ENCODE results near the gene RABGEF1. TPM values are rescaled to one million over a fixed set of nuclear protein-coding genes. Genes with fewer than 3 reads are reported as not detected.
"Not testable (repeated sequence)": the region's sequence is repeated elsewhere in the genome, so short reads cannot be mapped to it uniquely, and the experiment has no call there.

The RABGEF1 gene
- total RNA-seq, 4 donors from 2014 or later = 13.1 to 38.3 (median 25.4) TPM

DNA sequence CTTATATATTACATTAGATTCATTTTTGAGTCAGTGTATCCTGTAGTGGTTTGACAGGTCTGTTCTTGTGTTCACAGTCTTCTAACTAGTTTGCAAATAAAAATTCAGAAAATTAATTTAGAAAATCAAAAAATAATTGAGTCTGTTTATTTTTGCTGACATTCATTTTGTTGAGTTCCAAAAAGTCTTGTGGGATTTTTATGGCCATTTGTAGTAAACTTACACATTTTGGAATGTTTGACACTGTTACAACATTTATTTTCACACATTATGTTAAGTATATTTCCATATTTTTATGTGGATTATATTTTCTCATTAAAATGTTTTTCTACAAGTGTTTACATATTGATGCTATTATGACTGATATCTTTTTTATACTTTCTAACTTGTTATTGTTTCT is 16.4 kb downstream of the RABGEF1 start:
- Histone ChIP-seq H3K9me3 (no peaks in the 10 kb centered on the region), H3K36me3 (no peaks in the 10 kb centered on the region), H3K27me3 (no peaks in the 10 kb centered on the region), H3K27ac (no peak overlapping the region), H3K4me3 (no peak overlapping the region), H3K4me1 (no peaks in the 10 kb centered on the region)
- DNase-seq = no peak
- TF ChIP-seq POLR2A (IDR thresholded peaks at IDR 0.05) = no peak
- TF ChIP-seq, protein P1, sequence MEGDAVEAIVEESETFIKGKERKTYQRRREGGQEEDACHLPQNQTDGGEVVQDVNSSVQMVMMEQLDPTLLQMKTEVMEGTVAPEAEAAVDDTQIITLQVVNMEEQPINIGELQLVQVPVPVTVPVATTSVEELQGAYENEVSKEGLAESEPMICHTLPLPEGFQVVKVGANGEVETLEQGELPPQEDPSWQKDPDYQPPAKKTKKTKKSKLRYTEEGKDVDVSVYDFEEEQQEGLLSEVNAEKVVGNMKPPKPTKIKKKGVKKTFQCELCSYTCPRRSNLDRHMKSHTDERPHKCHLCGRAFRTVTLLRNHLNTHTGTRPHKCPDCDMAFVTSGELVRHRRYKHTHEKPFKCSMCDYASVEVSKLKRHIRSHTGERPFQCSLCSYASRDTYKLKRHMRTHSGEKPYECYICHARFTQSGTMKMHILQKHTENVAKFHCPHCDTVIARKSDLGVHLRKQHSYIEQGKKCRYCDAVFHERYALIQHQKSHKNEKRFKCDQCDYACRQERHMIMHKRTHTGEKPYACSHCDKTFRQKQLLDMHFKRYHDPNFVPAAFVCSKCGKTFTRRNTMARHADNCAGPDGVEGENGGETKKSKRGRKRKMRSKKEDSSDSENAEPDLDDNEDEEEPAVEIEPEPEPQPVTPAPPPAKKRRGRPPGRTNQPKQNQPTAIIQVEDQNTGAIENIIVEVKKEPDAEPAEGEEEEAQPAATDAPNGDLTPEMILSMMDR (IDR thresholded peaks at IDR 0.05) = no peak
- intact Hi-C loops (cut with DNase I; ENCODE audit: low total_unique reads) = no loop called here

DNA sequence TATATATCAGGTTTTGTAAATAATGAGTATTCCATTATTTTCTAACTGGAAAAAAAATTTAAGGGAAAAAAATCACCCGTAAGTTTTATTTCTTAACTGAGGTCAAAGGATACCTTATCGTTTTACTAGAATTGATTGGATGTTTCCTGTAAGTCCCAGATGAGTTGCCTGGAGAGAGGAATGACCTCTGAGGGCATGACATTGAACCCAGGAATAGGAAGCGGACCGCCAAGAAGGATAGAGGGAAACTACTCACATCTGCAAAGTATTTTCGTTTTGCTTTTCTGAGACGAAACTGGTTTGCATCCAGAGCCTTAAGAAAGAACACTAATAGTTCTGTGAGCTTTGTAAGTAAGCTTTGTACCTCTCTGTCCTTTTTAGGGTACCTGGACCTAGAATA is 17.4 kb downstream of the RABGEF1 start:
- H3K9me3 ChIP-seq = no peaks in the 10 kb centered on the region
- H3K4me3 ChIP-seq = no peak overlapping the region
- intact Hi-C loops (cut with DNase I; ENCODE audit: low total_unique reads) = no loop called here
- H3K36me3 ChIP-seq = no peaks in the 10 kb centered on the region
- no peaks in the 10 kb centered on the region for H3K27me3 ChIP-seq
- DNase-seq = no peak
- H3K4me1 ChIP-seq = no peaks in the 10 kb centered on the region
- H3K27ac ChIP-seq = no peak overlapping the region
- TF ChIP-seq, protein P1 (IDR thresholded peaks at IDR 0.05) = no peak
- no peak for TF ChIP-seq POLR2A (IDR thresholded peaks at IDR 0.05)

DNA sequence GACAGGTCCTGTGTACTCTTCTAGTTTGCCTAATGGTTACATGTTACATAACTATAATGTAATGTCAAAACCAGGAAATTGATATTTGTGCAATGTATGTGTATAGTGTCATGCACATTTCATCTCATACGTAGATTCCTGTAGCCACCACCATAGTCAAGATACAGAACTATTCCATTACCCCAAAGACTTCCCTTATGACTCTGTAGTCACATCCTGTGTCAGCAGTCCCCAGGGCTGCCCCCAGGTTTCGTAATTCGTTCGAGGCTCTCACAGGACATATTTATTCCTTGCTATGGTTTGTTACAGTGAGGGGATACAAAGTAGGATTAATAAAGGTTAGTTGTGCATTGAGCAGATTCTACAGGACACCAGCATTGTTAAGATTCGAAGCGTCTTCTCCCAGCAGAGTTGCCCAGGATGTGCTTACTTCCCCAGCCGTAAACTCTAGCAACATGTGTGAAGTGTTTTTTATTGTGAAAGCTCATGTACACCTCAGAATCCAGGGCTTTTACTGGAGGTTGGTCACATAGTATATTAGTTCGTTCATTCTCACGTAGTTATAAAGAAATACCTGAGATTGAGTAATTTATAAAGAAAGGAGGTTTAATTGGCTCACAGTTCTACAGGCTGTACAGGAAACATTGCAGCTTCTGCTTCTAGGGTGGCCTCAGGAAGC is 18.6 kb downstream of the RABGEF1 start:
- TF ChIP-seq POLR2A (IDR thresholded peaks at IDR 0.05) = no peak
- TF ChIP-seq, protein P1 (IDR thresholded peaks at IDR 0.05) = no peak
- Histone ChIP-seq H3K36me3 (no peaks in the 10 kb centered on the region), H3K9me3 (no peaks in the 10 kb centered on the region), H3K4me3 (no peak overlapping the region), H3K27me3 (no peaks in the 10 kb centered on the region), H3K27ac (no peak overlapping the region), H3K4me1 (no peaks in the 10 kb centered on the region)
- DNase-seq = no peak
- intact Hi-C loops (cut with DNase I; ENCODE audit: low total_unique reads) = no loop called here

DNA sequence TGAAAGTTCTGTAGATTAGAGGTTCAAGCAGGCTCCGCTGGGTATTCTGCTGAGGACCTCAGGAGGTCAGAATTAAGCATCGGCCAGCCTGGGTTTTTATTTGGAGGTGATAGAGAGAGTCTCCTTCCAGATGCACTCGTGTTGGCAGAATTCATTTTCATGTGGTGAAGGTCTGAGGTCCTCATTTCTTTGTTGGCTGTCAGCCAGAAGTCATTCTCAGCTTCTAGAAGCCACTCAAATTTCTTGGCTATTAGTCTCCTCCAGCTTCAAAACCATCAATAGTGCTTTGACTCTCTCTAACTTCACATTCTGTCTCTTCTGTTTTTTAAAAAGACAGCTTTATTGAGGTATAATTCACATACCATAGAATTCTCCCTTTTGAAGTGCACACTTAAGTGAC is 22.6 kb downstream of the RABGEF1 start:
- H3K27me3 ChIP-seq; H3K4me3 ChIP-seq; H3K9me3 ChIP-seq; DNase-seq; H3K4me1 ChIP-seq; H3K36me3 ChIP-seq; intact Hi-C loops (cut with DNase I; ENCODE audit: low total_unique reads); H3K27ac ChIP-seq: not testable (repeated sequence)

DNA sequence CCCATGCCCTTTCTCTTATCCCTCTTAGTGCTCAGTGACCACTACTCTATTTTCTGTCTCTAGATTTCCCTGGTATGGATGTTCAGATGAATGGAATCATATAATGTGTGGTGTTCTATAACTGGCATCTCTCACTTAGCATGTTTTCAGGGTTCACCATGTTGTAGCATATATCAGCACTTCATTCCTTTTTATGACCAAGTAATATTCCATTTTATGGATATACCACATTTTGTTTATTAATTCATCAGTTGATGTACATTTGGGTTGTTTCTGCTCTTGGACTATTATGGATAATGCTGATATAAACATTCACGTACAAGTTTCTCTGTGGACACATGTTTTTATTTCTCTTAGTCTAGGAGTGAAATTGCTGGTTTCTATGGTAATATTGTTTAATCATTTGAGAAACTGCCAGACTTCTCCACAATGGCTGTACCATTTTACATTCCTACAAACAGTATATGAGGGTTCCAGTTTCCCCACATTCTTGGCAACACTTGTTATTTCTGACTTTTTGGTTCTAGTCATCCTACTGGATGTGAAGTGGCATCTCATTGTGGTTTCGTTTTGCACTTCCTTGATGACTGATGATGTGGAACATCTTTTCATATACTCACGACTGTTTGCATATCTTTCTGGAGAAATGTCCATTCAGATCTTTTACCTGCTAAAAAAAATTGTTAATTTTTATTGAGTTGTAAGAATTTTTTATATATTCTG is 23.3 kb downstream of the RABGEF1 start:
- H3K9me3 ChIP-seq; intact Hi-C loops (cut with DNase I; ENCODE audit: low total_unique reads); DNase-seq: not testable (repeated sequence)

DNA sequence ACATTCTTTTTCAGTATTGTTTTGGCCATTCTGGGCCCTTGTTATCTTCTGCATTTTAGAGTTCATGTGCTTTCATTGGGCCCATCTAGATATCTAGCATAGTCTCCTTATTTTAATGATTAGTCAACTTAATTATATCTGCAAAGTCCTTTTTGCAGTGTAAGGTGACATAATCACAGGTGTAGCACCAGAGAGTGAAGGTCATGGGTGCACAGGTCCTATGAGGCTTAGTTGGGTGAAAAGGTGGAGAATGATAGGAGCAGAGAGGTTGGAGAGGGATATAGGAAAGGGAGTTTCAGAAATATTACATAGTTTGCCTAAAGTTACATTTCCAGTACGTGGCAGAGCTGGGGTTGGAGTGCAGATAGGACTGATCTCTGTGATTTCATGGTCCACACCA is 24.4 kb downstream of the RABGEF1 start:
- H3K4me3 ChIP-seq; DNase-seq; H3K4me1 ChIP-seq; H3K27ac ChIP-seq; H3K9me3 ChIP-seq; H3K36me3 ChIP-seq; intact Hi-C loops (cut with DNase I; ENCODE audit: low total_unique reads); H3K27me3 ChIP-seq: not testable (repeated sequence)

More for the DNA sequence above, 23.3 kb downstream of the RABGEF1 start:
- not testable (repeated sequence) for H3K27ac ChIP-seq, H3K4me3 ChIP-seq, H3K27me3 ChIP-seq, H3K36me3 ChIP-seq, H3K4me1 ChIP-seq

DNA sequence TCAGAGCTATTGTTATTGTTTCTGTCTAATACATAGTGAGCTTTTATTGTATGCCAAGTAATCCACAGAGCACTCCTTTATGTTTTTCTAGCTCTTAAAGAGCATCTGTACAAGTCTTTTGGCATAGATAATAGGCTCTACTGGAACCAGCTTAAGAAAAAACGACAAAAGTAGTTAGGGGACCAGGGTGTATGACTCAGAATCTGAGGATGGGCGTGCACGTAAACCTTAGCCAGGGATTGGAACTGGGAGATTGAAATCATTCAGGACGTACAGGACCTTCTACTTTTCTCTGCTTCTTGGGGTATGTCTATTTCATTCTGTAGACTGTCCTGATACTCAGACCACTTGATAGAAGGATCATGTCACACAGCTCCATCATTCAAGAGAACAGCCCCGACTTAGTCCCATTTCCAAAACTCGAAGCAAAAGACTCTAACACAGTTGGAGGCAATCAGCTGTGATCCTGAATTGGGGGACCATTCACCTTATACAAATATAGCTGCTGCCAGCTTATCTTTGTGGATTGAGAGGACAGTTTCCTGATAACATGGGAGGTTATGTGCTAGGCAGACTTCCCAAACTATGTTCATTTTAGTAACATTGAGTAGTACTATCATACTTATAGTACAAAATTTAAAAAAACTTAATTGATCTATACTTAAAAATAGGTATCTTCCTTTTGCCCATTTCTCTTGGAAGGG is 24.9 kb downstream of the RABGEF1 start:
- H3K36me3 ChIP-seq; intact Hi-C loops (cut with DNase I; ENCODE audit: low total_unique reads); H3K27me3 ChIP-seq; H3K4me1 ChIP-seq; DNase-seq; H3K9me3 ChIP-seq; H3K27ac ChIP-seq; H3K4me3 ChIP-seq: not testable (repeated sequence)

Data from uterus (tissue), 4 donors.